GM21529 (cell line): ENCODE measurements around the gene MCIDAS.

ENCODE experiments used
- ATAC-seq: cut with Tn5 transposase; IDR thresholded peaks from one replicate; pipeline ENCODE4 v1.9.1; 2021; ENCODE audit not compliant: unreplicated experiment

MCIDAS gene

GRCh38 chr5:55222985-55223811 lies 3.9 kb downstream of the MCIDAS start:
- ATAC-seq, result no peak

- no peak for ATAC-seq
Observed at GRCh38 chr5:55222092-55222984, 4.8 kb downstream of the MCIDAS start.

- no peak for ATAC-seq
Observed at GRCh38 chr5:55220433-55221185, 6.5 kb downstream of the MCIDAS start.

- no peak for ATAC-seq
Observed at GRCh38 chr5:55219770-55220169, 7.3 kb downstream of the MCIDAS start.

- no peak for ATAC-seq
Observed at GRCh38 chr5:55218967-55219366, 8.1 kb downstream of the MCIDAS start.

- no peak for ATAC-seq
Observed at GRCh38 chr5:55211184-55211874, 15.8 kb downstream of the MCIDAS start.

GRCh38 chr5:55205001-55205400 lies 22.1 kb downstream of the MCIDAS start:
- ATAC-seq, result no peak

- ATAC-seq, result no peak
Observed at GRCh38 chr5:55191165-55191564, 36.0 kb downstream of the MCIDAS start.

- no peak for ATAC-seq
Observed at GRCh38 chr5:55188656-55189540, 38.2 kb downstream of the MCIDAS start.

- no peak for ATAC-seq
Observed at GRCh38 chr5:55187370-55187769, 39.7 kb downstream of the MCIDAS start.

- no peak for ATAC-seq
Observed at GRCh38 chr5:55180016-55180415, 47.1 kb downstream of the MCIDAS start.

GRCh38 chr5:55177078-55177477 lies 50.0 kb downstream of the MCIDAS start:
- ATAC-seq, result no peak

- no peak for ATAC-seq
Observed at GRCh38 chr5:55176176-55176818, 50.8 kb downstream of the MCIDAS start.

- ATAC-seq, result no peak
Observed at GRCh38 chr5:55175781-55176175, 51.3 kb downstream of the MCIDAS start.

- peak; percentile 11 for ATAC-seq
Observed at GRCh38 chr5:55173687-55174230, 53.4 kb downstream of the MCIDAS start.

- peak; percentile 86 for ATAC-seq
Observed at GRCh38 chr5:55172937-55173686, 54.0 kb downstream of the MCIDAS start, which contains the start of gene CDC20B. TSS of gene CDC20B (minus strand) at chr5:55173177. CDS start at chr5:55173000, 177 bp downstream.

GRCh38 chr5:55172051-55172899 lies 54.8 kb downstream of the MCIDAS start:
- ATAC-seq, result peak; percentile 48
